Neuronal stem cell (in vitro differentiated cells): ENCODE results near the gene CARD11.

Experiments
- DNase-seq: peaks from one replicate; pipeline ENCODE4 v3.0.0-alpha.2; 2013; ENCODE audit warnings: low spot score
- H2AFZ ChIP-seq: one replicate; pipeline ENCODE4 v1.6.1; 2013; ENCODE audit warnings: mild to moderate bottlenecking, low read length, inconsistent platforms
- H2AK5ac ChIP-seq: 2 replicates; pipeline ENCODE4 v1.6.1; 2013; ENCODE audit warnings: low read depth, mild to moderate bottlenecking, inconsistent platforms, low read length, moderate library complexity, mixed read lengths
- H2BK120ac ChIP-seq: 2 replicates; pipeline ENCODE4 v1.6.1; 2013; ENCODE audit warnings: low read depth, mild to moderate bottlenecking, inconsistent platforms, low read length, moderate library complexity, mixed read lengths
- H2BK12ac ChIP-seq: one replicate; pipeline ENCODE4 v1.6.1; 2013; ENCODE audit warnings: low read length, inconsistent platforms
- H2BK15ac ChIP-seq: 2 replicates; pipeline ENCODE4 v1.6.1; 2013; ENCODE audit warnings: mild to moderate bottlenecking, low read length, inconsistent platforms, mixed read lengths
- H2BK5ac ChIP-seq: one replicate; pipeline ENCODE4 v1.6.1; 2013; ENCODE audit warnings: inconsistent platforms, mild to moderate bottlenecking, low read length, moderate library complexity
- H3K14ac ChIP-seq: one replicate; pipeline ENCODE4 v1.6.1; 2013; ENCODE audit warnings: low read length, inconsistent platforms
- H3K18ac ChIP-seq: 2 replicates; pipeline ENCODE4 v1.6.1; 2013; ENCODE audit warnings: low read length, inconsistent platforms
- H3K23ac ChIP-seq: 2 replicates; pipeline ENCODE4 v1.6.1; 2013; ENCODE audit warnings: low read depth, mild to moderate bottlenecking, mixed read lengths, low read length, inconsistent platforms; ENCODE audit not compliant: poor library complexity
- H3K27ac ChIP-seq: replicated peaks from 3 replicates; pipeline ENCODE4 v1.5.1; 2013; ENCODE audit warnings: low read length, inconsistent platforms
- H3K27me3 ChIP-seq, 3 experiments: 2 replicates each; pipeline ENCODE4 v1.6.1; 2013; ENCODE audit warnings: low read length in 3 of 3, mild to moderate bottlenecking in 2 of 3, inconsistent platforms in 1 of 3, low read depth in 1 of 3, mixed read lengths in 1 of 3, moderate library complexity in 1 of 3; ENCODE audit not compliant: control insufficient read depth in 3 of 3, insufficient read depth in 3 of 3
- H3K36me3 ChIP-seq, 2 donors: replicated peaks in 1 of 2; 2 replicates each; pipeline ENCODE4 v1.6.1; 2013; ENCODE audit warnings: low read length in 2 of 2; ENCODE audit not compliant: control insufficient read depth in 2 of 2, insufficient read depth in 2 of 2
- H3K4ac ChIP-seq: 2 replicates; pipeline ENCODE4 v1.6.1; 2013; ENCODE audit warnings: inconsistent platforms, mild to moderate bottlenecking, low read length, moderate library complexity
- H3K4me1 ChIP-seq, 2 donors: 1 replicate in 1 of 2; 2 replicates in 1 of 2; pipeline ENCODE4 v1.6.1; 2013; ENCODE audit warnings: low read length in 2 of 2, low read depth in 1 of 2; ENCODE audit not compliant: control insufficient read depth in 2 of 2, insufficient read depth in 1 of 2
- H3K4me2 ChIP-seq: one replicate; pipeline ENCODE4 v1.6.1; 2013; ENCODE audit warnings: mild to moderate bottlenecking, low read length, inconsistent platforms; ENCODE audit not compliant: insufficient read depth, poor library complexity, severe bottlenecking
- H3K4me3 ChIP-seq, 2 donors: 2 replicates each; pipeline ENCODE4 v1.5.1; 2013; ENCODE audit warnings: low read length in 2 of 2, mild to moderate bottlenecking in 2 of 2, inconsistent platforms in 1 of 2, moderate library complexity in 1 of 2
- H3K79me1 ChIP-seq: one replicate; pipeline ENCODE4 v1.6.1; 2013; ENCODE audit warnings: low read depth, mild to moderate bottlenecking, inconsistent platforms, low read length, moderate library complexity
- H3K9ac ChIP-seq: one replicate; pipeline ENCODE4 v1.6.1; 2013; ENCODE audit warnings: mild to moderate bottlenecking, low read depth, low read length, inconsistent platforms; ENCODE audit not compliant: poor library complexity
- H3K9me3 ChIP-seq, 2 donors: replicated peaks in 1 of 2; 2 replicates each; pipeline versions ENCODE3 to v1.6.1; 2013; ENCODE audit warnings: low read length in 2 of 2, mild to moderate bottlenecking in 2 of 2, inconsistent platforms in 1 of 2, low read depth in 1 of 2, mixed read lengths in 1 of 2, moderate library complexity in 1 of 2; ENCODE audit not compliant: control insufficient read depth in 2 of 2, insufficient read depth in 1 of 2
- H4K8ac ChIP-seq: one replicate; pipeline ENCODE4 v1.6.1; 2013; ENCODE audit warnings: low read depth, mild to moderate bottlenecking, inconsistent platforms, low read length, moderate library complexity
- H4K91ac ChIP-seq: one replicate; pipeline ENCODE4 v1.6.1; 2013; ENCODE audit warnings: low read length, low read depth, mild to moderate bottlenecking, inconsistent platforms; ENCODE audit not compliant: poor library complexity
- WGBS, 2 donors: extraction: QIAGEN DNeasy Blood & Tissue Kit; methylation state at CpG; one replicate each; pipeline ENCODE4 v1.1.7; 2013; ENCODE audit warnings: missing lambda C conversion rate in 2 of 2, mixed read lengths in 1 of 2; ENCODE audit not compliant: insufficient read length in 2 of 2, insufficient replicate concordance in 1 of 2; ENCODE audit errors: extremely low coverage in 2 of 2; 5-methylcytosine and 5-hydroxymethylcytosine counted together

CARD11 gene

GRCh38 chr7:2970861-2971260, 72.8 kb downstream of the CARD11 start:
- no peak overlapping the region for H3K4me2 ChIP-seq
- H3K9me3 ChIP-seq: peaks cover 3 to 5% of the 10 kb centered on the region in 2 donors
- no peak overlapping the region for H3K14ac ChIP-seq
- H3K18ac ChIP-seq: no peak overlapping the region
- no peaks in the 10 kb centered on the region for H3K36me3 ChIP-seq
- H3K27ac ChIP-seq: no peak overlapping the region
- no peak overlapping the region for H3K9ac ChIP-seq
- H2AK5ac ChIP-seq: no peak overlapping the region
- no peaks in the 10 kb centered on the region for H3K4me1 ChIP-seq
- H3K27me3 ChIP-seq: no peaks in the 10 kb centered on the region
- H3K79me1 ChIP-seq: no peaks in the 10 kb centered on the region
- no peak overlapping the region for H2BK5ac ChIP-seq
- H2BK12ac ChIP-seq: no peak overlapping the region
- no peak overlapping the region for H3K4ac ChIP-seq
- H3K4me3 ChIP-seq: no peak overlapping the region
- no peak overlapping the region for H2BK120ac ChIP-seq
- H4K91ac ChIP-seq: no peak overlapping the region
- no peak overlapping the region for H4K8ac ChIP-seq
- H3K23ac ChIP-seq: no peak overlapping the region
- no peak overlapping the region for H2AFZ ChIP-seq
- no peak overlapping the region for H2BK15ac ChIP-seq
- no peak for DNase-seq
- no CpG with 5 or more reads among the region's 11 CpGs for WGBS, 2 donors

DNA sequence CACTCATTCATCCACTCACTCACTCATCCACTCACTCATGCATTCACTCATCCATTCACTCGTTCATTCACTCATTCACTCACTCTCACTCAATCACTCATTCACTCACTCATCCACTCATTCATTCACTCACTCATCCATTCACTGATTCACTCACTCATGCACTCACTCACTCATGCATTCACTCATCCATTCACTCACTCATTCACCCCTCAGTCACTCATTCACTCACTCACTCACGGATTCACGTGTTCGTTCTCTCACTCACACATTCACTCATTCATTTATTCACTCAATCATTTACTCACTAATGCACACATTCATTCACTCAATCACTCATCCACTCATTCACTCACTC, 73.4 kb downstream of the CARD11 start:
- H3K18ac ChIP-seq: no peak overlapping the region
- H3K4ac ChIP-seq: no peak overlapping the region
- H3K23ac ChIP-seq: no peak overlapping the region
- no peak overlapping the region for H2BK15ac ChIP-seq
- no peak overlapping the region for H2AFZ ChIP-seq
- H4K91ac ChIP-seq: no peak overlapping the region
- peaks cover 6% of the 10 kb centered on the region in 2 donors for H3K9me3 ChIP-seq
- H3K4me3 ChIP-seq: no peak overlapping the region
- no peak overlapping the region for H3K9ac ChIP-seq
- H3K27me3 ChIP-seq: no peaks in the 10 kb centered on the region
- no peak for DNase-seq
- H3K4me2 ChIP-seq: no peak overlapping the region
- H2BK5ac ChIP-seq: no peak overlapping the region
- H2BK120ac ChIP-seq: no peak overlapping the region
- 100% methylated on average over 4 of the region's 4 CpGs; no CpG with 5 or more reads in 1 of the 2 donors for WGBS, 2 donors
- no peaks in the 10 kb centered on the region for H3K4me1 ChIP-seq
- no peak overlapping the region for H3K27ac ChIP-seq
- H3K79me1 ChIP-seq: no peaks in the 10 kb centered on the region
- H2AK5ac ChIP-seq: no peak overlapping the region
- H3K14ac ChIP-seq: no peak overlapping the region
- H3K36me3 ChIP-seq: no peaks in the 10 kb centered on the region
- no peak overlapping the region for H2BK12ac ChIP-seq
- H4K8ac ChIP-seq: no peak overlapping the region

DNA sequence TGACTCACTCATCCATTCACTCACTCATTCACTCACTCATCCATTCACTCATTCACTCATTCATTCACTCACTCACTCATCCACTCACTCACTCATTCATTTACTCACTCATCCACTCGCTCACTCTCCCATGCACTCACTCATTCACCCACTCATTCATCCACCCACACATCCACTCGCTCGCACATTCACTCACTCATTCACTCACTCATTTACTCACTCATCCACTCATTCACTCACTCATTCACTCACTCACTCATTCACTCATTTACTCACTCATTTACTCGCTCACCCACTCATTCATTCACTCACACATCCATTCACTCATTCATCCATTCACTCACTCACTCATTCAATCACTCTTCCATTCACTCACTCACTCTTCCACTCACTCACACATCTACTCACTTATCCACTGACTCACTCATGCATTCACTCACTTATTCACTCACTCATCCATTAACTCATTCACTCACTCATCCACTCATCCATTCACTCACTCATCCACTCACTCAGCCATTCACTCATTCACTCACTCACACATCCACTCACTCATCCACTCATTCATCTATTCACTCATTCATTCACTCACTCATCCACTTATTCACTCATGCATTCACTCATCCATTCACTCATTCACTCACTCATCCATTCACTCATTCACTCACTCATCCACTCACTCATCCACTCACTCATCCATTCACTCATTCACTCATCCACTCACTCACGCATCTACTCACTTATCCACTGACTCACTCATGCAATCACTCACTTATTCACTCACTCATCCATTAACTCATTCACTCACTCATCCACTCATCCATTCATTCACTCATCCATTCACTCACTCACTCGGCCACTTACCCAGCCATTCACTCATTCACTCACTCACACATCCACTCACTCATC, 74.0 kb downstream of the CARD11 start:
- Histone ChIP-seq H3K4me3 (no peak overlapping the region), H2BK12ac (no peak overlapping the region), H2AFZ (no peak overlapping the region), H3K36me3 (no peaks in the 10 kb centered on the region), H4K8ac (no peak overlapping the region), H3K4ac (no peak overlapping the region), H3K9ac (no peak overlapping the region), H2BK15ac (no peak overlapping the region), H2BK120ac (no peak overlapping the region), H3K23ac (no peak overlapping the region), H3K79me1 (no peaks in the 10 kb centered on the region), H3K14ac (no peak overlapping the region), H2AK5ac (no peak overlapping the region), H4K91ac (no peak overlapping the region), H3K18ac (no peak overlapping the region), H3K9me3 (peaks cover 6% of the 10 kb centered on the region in 2 donors), H3K27me3 (no peaks in the 10 kb centered on the region), H2BK5ac (no peak overlapping the region), H3K27ac (no peak overlapping the region), H3K4me2 (no peak overlapping the region), H3K4me1 (no peaks in the 10 kb centered on the region)
- DNase-seq: no peak
- 93% methylated on average over 3 of the region's 6 CpGs; no CpG with 5 or more reads in 1 of the 2 donors for WGBS, 2 donors

GRCh38 chr7:2968616-2969397, 74.9 kb downstream of the CARD11 start:
- H3K79me1 ChIP-seq: no peaks in the 10 kb centered on the region
- no peaks in the 10 kb centered on the region for H3K27me3 ChIP-seq
- H3K18ac ChIP-seq: no peak overlapping the region
- no peak overlapping the region for H2AK5ac ChIP-seq
- H2BK120ac ChIP-seq: no peak overlapping the region
- H3K14ac ChIP-seq: no peak overlapping the region
- no peaks in the 10 kb centered on the region for H3K36me3 ChIP-seq
- H2AFZ ChIP-seq: no peak overlapping the region
- H3K4me1 ChIP-seq: no peaks in the 10 kb centered on the region
- no peak overlapping the region for H3K27ac ChIP-seq
- no peak overlapping the region for H4K91ac ChIP-seq
- H3K4me3 ChIP-seq: no peak overlapping the region
- no peak overlapping the region for H3K23ac ChIP-seq
- no peak overlapping the region for H2BK15ac ChIP-seq
- no peak overlapping the region for H3K4ac ChIP-seq
- no peak overlapping the region for H2BK12ac ChIP-seq
- no peak overlapping the region for H4K8ac ChIP-seq
- no peak overlapping the region for H3K4me2 ChIP-seq
- WGBS, 2 donors: no CpG with 5 or more reads among the region's 13 CpGs
- H2BK5ac ChIP-seq: no peak overlapping the region
- DNase-seq: no peak
- H3K9ac ChIP-seq: no peak overlapping the region
- H3K9me3 ChIP-seq: peaks cover 6% of the 10 kb centered on the region in 2 donors
